Measurements from ENCODE around the gene MAN1A2. TPM values are rescaled to one million over a fixed set of nuclear protein-coding genes. Genes with fewer than 3 reads are reported as not detected.

MAN1A2 gene
- total and polyA plus RNA-seq, 2 experiments from 2014 or later = 20.6 to 30.0 TPM

DNA sequence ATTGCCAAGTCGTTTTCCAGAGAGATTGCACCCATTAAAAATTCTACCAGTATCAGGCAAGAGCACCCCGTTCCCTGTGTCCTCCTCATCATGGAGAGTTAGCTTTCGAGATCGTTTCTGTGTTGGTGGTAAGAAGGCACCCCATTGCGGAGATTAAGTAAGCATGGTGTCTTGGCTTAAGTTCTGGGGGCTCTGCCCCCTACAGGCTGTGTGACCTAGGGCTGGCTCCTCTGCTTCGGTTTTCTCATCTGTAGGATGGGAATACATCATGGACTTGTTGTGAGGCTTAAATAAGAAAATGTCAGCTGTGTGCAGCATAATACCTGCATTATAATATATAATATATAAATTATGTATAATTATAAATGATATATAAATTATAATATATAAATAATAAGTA, 201.8 kb downstream of the MAN1A2 start:
- TF ChIP-seq, protein P1, sequence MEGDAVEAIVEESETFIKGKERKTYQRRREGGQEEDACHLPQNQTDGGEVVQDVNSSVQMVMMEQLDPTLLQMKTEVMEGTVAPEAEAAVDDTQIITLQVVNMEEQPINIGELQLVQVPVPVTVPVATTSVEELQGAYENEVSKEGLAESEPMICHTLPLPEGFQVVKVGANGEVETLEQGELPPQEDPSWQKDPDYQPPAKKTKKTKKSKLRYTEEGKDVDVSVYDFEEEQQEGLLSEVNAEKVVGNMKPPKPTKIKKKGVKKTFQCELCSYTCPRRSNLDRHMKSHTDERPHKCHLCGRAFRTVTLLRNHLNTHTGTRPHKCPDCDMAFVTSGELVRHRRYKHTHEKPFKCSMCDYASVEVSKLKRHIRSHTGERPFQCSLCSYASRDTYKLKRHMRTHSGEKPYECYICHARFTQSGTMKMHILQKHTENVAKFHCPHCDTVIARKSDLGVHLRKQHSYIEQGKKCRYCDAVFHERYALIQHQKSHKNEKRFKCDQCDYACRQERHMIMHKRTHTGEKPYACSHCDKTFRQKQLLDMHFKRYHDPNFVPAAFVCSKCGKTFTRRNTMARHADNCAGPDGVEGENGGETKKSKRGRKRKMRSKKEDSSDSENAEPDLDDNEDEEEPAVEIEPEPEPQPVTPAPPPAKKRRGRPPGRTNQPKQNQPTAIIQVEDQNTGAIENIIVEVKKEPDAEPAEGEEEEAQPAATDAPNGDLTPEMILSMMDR (IDR thresholded peaks at IDR 0.05; ENCODE audit: low read depth, low read length) = no peak
- no peak for DNase-seq (ENCODE audit: low read depth in 1 of 2, low spot score in 1 of 2)

DNA sequence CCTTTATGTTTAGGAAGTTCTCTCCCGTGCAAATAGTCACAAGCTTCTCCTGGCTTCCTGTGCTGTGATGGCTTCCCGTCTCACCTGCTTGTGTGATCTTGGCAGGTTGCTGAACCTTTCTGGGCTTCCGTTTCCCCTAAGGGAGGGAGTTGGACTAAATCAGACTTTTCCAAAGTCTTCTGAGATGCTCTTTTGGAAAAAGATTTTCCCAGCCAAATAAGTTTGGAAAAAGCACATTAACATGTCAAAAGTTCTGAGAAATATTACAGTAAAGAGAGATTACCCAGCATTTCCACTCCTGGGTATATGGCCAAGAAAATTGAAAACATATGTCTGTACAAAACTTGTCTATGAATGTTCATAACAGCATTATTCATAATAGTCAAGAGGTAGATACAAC, 202.6 kb downstream of the MAN1A2 start:
- H3K9me3 ChIP-seq (ENCODE audit: low read depth) = no peaks in the 10 kb centered on the region
- DNase-seq (ENCODE audit: low read depth in 1 of 2, low spot score in 1 of 2) = no peak

More for the DNA sequence above, 201.8 kb downstream of the MAN1A2 start:
- H3K27ac ChIP-seq = no peak overlapping the region
- no peaks in the 10 kb centered on the region for H3K27me3 ChIP-seq
- H3K9me3 ChIP-seq (ENCODE audit: low read depth) = no peaks in the 10 kb centered on the region
- no peaks in the 10 kb centered on the region for H3K36me3 ChIP-seq
- no peak overlapping the region for H3K4me3 ChIP-seq
- H3K4me1 ChIP-seq (ENCODE audit: low read depth) = no peaks in the 10 kb centered on the region

DNA sequence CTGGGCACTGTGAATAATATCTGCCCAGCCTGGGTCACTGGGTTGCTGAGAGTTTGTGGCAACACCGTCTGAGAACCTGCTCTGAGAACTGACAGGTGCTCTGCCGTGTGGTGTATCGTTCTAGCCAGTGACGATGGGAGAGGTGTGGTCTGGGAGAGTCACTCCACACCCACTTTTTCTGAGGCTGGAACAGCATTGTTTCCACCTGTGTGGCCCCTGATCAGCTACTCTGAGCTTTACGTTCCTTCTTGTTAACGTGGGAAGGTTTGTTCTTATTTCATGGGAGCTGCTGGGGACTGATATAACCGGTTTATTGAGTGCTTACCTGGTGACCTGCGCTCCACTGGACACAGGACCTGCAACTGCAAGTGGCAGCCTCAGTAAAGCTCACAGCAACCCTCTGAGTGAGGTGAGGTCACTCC, 203.8 kb downstream of the MAN1A2 start:
- H3K36me3 ChIP-seq = no peaks in the 10 kb centered on the region
- no peaks in the 10 kb centered on the region for H3K9me3 ChIP-seq (ENCODE audit: low read depth)
- no peak overlapping the region for H3K27ac ChIP-seq
- no peaks in the 10 kb centered on the region for H3K27me3 ChIP-seq
- DNase-seq (ENCODE audit: low read depth in 1 of 2, low spot score in 1 of 2) = no peak
- H3K4me1 ChIP-seq (ENCODE audit: low read depth) = no peaks in the 10 kb centered on the region
- TF ChIP-seq, protein P1 (IDR thresholded peaks at IDR 0.05; ENCODE audit: low read depth, low read length) = no peak
- no peak overlapping the region for H3K4me3 ChIP-seq

More for the DNA sequence above, 202.6 kb downstream of the MAN1A2 start:
- no peaks in the 10 kb centered on the region for H3K27me3 ChIP-seq
- H3K4me1 ChIP-seq (ENCODE audit: low read depth) = no peaks in the 10 kb centered on the region
- no peak overlapping the region for H3K4me3 ChIP-seq
- H3K27ac ChIP-seq = no peak overlapping the region
- no peaks in the 10 kb centered on the region for H3K36me3 ChIP-seq
- TF ChIP-seq, protein P1 (IDR thresholded peaks at IDR 0.05; ENCODE audit: low read depth, low read length) = no peak

DNA sequence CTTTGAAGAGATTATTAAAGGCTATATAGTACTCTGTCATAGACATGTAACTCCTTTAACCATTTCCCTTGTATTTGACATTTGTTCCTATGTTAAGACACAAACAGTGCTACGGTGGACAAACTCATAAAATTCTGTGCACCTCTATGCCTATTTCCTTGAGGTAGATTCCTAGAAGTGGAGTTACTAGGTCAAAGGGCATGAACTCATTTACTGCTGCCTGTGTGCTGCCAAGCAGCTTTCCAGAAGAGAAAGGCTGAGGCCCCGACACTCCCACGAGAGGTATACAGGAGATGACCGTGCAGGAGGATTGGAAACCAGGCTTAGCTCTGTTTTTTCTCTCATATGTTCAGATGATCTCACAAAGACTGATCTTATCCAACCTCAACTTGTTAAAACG, 204.2 kb downstream of the MAN1A2 start:
- DNase-seq (ENCODE audit: low read depth in 1 of 2, low spot score in 1 of 2) = no peak
- no peaks in the 10 kb centered on the region for H3K36me3 ChIP-seq
- TF ChIP-seq, protein P1 (IDR thresholded peaks at IDR 0.05; ENCODE audit: low read depth, low read length) = no peak
- H3K4me3 ChIP-seq = no peak overlapping the region
- H3K27me3 ChIP-seq = no peaks in the 10 kb centered on the region
- H3K9me3 ChIP-seq (ENCODE audit: low read depth) = no peaks in the 10 kb centered on the region
- H3K27ac ChIP-seq = no peak overlapping the region
- H3K4me1 ChIP-seq (ENCODE audit: low read depth) = no peaks in the 10 kb centered on the region

DNA sequence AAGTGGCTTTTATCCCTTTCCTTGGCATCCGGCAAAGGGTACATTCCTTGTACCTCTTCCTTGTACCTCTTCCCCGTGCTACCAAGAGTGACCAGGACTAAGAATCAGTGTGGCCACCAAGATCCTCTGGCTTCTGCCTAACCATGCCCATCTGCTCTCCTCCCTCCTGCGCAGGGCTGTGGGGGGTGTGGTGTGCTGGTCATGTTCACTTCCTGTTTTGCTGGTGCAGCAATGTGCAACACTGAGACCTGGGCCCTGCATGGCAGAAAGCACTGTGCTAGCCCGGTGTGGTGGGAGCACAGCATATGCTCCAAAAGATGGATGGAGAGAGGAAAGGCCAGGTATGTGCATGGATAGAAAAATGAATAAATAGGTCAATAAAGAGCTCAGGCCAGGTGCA, 205.3 kb downstream of the MAN1A2 start:
- Histone ChIP-seq H3K36me3 (no peaks in the 10 kb centered on the region), H3K27ac (no peak overlapping the region), H3K27me3 (no peaks in the 10 kb centered on the region), H3K4me1 (ENCODE audit: low read depth) (no peaks in the 10 kb centered on the region), H3K4me3 (no peak overlapping the region), H3K9me3 (ENCODE audit: low read depth) (no peaks in the 10 kb centered on the region)
- DNase-seq (ENCODE audit: low read depth in 1 of 2, low spot score in 1 of 2) = no peak
- TF ChIP-seq, protein P1 (IDR thresholded peaks at IDR 0.05; ENCODE audit: low read depth, low read length) = no peak

Measured in cardiac muscle cell (in vitro differentiated cells and primary cell).